ENCODE data around the gene C1RL. TPM values are rescaled to one million over a fixed set of nuclear protein-coding genes. Genes with fewer than 3 reads are reported as not detected.

C1RL gene, protein sequence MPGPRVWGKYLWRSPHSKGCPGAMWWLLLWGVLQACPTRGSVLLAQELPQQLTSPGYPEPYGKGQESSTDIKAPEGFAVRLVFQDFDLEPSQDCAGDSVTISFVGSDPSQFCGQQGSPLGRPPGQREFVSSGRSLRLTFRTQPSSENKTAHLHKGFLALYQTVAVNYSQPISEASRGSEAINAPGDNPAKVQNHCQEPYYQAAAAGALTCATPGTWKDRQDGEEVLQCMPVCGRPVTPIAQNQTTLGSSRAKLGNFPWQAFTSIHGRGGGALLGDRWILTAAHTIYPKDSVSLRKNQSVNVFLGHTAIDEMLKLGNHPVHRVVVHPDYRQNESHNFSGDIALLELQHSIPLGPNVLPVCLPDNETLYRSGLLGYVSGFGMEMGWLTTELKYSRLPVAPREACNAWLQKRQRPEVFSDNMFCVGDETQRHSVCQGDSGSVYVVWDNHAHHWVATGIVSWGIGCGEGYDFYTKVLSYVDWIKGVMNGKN
- 100 to 1,000 TPM in 1 of 4 donors, 10 to 100 TPM in 3; 64.8 to 159 (median 88.2) TPM for total RNA-seq

DNA sequence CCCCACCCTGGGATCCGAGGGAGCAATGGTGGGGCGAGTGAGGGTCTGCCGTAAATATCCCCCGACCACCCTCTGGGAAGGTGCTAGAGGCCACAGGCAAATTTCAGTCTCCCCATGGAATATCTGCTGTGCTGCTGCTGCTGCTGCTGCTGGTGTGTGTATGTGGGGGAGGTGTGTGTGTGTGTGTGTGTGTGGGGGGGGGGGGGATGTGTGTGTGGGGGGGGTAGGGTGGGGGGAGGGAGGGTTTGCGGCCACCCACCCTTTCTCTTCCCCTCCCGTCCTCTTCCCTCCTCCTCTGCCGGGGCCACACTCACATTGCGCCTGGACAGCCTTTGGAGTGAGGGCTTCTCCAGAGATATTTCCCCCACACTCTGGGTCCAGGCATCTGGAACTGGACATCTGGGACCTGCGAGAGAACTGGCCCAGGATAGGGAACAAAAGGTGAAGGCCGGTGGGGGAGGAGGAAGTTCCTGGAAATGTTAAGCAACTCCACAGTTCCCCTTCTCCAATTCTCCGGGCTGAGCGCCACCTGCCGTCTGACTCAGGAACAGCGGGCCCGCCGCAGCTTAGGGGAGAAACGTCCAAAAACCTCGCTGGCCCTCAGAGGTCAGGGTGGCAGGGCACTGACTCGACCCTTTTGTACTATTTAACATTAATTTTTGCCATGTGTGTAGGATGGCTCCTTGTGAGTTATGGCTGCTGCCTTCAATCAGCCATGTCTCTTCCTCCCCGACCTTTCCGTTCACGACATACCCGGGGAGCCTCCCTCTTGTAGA lies at the start of gene C1RL:
TSS of gene C1RL (minus strand) at position 419 of the 776 bp plus-strand sequence. CDS start at position 385, 34 bp downstream.
- Histone ChIP-seq H3K4me3 (peak within 1 kb of the TSS; percentile 57 to 82 (median 68)), H3K27ac (replicated peaks in 1 of 4) (peak within 1 kb of the TSS; percentile 91 to 96 (median 94)), H3K36me3 (peaks cover 0 to 6% (median 5%) of the 10 kb centered on the region in 4 donors), H3K27me3 (no peaks in the 10 kb centered on the region), H3K9me3 (no peaks in the 10 kb centered on the region), H3K4me1 (peaks cover 17 to 70% (median 57%) of the 10 kb centered on the region in 4 donors)
- TF ChIP-seq, protein P1, sequence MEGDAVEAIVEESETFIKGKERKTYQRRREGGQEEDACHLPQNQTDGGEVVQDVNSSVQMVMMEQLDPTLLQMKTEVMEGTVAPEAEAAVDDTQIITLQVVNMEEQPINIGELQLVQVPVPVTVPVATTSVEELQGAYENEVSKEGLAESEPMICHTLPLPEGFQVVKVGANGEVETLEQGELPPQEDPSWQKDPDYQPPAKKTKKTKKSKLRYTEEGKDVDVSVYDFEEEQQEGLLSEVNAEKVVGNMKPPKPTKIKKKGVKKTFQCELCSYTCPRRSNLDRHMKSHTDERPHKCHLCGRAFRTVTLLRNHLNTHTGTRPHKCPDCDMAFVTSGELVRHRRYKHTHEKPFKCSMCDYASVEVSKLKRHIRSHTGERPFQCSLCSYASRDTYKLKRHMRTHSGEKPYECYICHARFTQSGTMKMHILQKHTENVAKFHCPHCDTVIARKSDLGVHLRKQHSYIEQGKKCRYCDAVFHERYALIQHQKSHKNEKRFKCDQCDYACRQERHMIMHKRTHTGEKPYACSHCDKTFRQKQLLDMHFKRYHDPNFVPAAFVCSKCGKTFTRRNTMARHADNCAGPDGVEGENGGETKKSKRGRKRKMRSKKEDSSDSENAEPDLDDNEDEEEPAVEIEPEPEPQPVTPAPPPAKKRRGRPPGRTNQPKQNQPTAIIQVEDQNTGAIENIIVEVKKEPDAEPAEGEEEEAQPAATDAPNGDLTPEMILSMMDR (IDR thresholded peaks at IDR 0.05): peak; percentile 98 to 100 (median 99)
- TF ChIP-seq POLR2A (IDR thresholded peaks at IDR 0.05; ENCODE audit: low read depth) (peak; percentile 67), EP300 (IDR thresholded peaks at IDR 0.05) (peak; percentile 84), POLR2AphosphoS5 (IDR thresholded peaks at IDR 0.05) (peak; percentile 88)
- WGBS: 26% methylated on average over 14 of the region's 23 CpGs
- peak; percentile 99 for DNase-seq (ENCODE audit: extremely low spot score)
- intact Hi-C loops (cut with DNase I): loop anchor here (1.0 to 2.0 kb wide), 2 partner anchors 16 to 49 kb away; partner anchors contain the start of genes C1R and C1S

DNA sequence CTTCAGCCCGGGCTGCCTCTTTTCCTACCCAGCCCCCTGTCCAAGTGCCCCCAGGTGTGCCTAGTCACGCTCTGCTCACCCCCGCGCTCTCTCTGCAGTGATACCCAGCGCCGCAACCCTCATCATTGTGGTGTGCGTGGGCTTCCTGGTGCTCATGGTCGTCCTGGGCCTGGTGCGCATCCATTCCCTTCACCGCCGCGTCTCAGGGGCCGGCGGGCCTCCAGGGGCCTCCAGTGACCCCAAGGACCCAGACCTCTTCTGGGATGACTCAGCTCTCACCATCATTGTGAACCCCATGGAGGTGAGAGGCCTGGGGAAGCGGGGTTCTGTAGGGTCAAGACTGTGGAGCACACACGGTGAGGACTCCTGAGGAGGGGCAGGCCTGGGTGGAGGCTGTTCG lies 48.4 kb upstream of the C1RL start:
- Histone ChIP-seq H3K4me3 (no peak overlapping the region), H3K27ac (replicated peaks in 1 of 4) (no peak overlapping the region), H3K36me3 (peaks cover 0 to 61% (median 24%) of the 10 kb centered on the region in 4 donors), H3K27me3 (peaks cover 0 to 6% (median 0%) of the 10 kb centered on the region in 4 donors), H3K9me3 (no peaks in the 10 kb centered on the region), H3K4me1 (peaks cover 0 to 2% (median 0%) of the 10 kb centered on the region in 4 donors)
- no peak for DNase-seq (ENCODE audit: extremely low spot score)
- intact Hi-C loops (cut with DNase I): no loop called here
- TF ChIP-seq POLR2A (IDR thresholded peaks at IDR 0.05; ENCODE audit: low read depth): no peak
- TF ChIP-seq, protein P1 (IDR thresholded peaks at IDR 0.05): no peak
- no peak for TF ChIP-seq POLR2AphosphoS5 (IDR thresholded peaks at IDR 0.05)
- no peak for TF ChIP-seq EP300 (IDR thresholded peaks at IDR 0.05)
- 94% methylated on average over 17 of the region's 17 CpGs for WGBS

DNA sequence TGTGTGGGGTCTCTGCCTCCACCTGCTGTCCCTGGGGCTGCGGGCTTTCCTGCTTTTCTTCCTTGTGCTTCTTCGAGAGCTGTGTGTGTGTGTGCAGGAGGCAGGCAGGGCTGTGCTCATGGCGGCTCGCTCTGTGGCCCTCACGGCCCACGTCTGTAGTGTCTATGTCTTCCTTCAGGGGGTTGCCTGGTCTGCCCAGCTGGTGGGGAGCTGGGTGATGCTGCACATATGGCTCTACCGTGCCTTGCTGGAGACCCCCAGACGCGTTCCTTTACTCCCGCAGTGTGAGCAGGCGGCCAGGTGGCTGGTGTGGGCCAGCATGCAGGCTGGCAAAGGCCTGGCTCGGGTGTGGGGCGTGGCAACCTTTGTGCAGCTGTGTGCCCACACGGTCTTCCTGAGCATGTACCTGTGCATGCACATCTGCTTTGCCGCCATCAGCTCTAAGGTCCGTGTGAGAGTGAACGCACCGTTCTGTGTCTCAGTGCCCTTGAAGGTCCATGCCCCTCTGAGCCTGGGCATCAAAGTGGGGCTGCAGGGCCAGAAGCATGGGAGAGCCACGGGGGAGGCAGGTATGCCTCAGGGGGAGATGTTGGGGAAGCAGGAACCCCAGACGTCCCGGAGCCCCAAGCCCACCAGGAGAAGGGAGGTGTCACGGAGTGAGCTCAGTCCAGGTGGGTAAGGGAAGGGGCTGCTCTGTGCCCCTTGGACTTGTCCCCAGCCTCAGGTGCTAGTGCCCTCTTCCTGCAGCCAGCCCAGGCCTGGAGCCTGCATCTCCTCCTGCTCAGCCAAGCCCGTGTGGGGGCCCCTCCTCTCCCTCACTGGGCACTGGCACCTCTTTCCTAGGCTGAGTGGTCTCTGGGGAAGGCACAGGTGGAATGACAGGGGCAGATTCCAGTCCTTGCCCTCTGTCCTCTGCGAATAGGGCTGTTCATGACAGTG lies 47.5 kb upstream of the C1RL start:
- intact Hi-C loops (cut with DNase I): no loop called here
- Histone ChIP-seq H3K4me1 (no peaks in the 10 kb centered on the region), H3K36me3 (peaks cover 0 to 64% (median 25%) of the 10 kb centered on the region in 4 donors), H3K4me3 (no peak overlapping the region), H3K27ac (replicated peaks in 1 of 4) (no peak overlapping the region), H3K27me3 (no peaks in the 10 kb centered on the region), H3K9me3 (no peaks in the 10 kb centered on the region)
- WGBS: 84% methylated on average over 1 of the region's 24 CpGs
- DNase-seq (ENCODE audit: extremely low spot score): no peak
- TF ChIP-seq POLR2AphosphoS5 (IDR thresholded peaks at IDR 0.05): no peak
- no peak for TF ChIP-seq EP300 (IDR thresholded peaks at IDR 0.05)
- TF ChIP-seq, protein P1 (IDR thresholded peaks at IDR 0.05): no peak
- no peak for TF ChIP-seq POLR2A (IDR thresholded peaks at IDR 0.05; ENCODE audit: low read depth)

DNA sequence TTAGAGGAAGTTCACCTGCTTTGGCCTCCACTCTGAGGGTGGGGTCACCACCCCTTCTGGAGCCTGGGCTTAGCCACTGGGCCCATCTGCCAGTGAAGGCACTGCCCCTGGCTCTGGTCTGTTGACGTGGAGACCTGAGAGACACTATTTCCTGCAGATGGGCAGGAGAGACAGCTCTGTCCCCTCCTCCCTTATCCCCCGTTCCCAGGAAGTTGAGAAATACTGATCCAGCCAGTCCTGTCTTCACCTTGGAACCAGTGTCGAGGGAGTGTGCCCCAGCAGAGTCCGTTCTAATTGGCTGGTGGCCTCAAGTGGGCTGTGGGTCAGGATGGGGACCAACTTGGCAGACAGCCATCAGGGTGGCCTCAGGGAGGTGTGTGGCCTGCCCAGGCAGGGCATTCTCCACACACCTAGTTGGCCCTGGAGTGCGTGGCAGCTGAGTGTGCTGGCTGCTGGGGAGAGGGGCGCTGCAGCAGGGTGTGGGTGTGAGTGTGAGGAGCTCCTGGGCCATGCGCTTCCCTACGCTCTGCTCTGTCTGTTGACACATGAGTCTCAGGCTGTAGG lies 46.5 kb upstream of the C1RL start:
- Histone ChIP-seq H3K9me3 (no peaks in the 10 kb centered on the region), H3K27me3 (no peaks in the 10 kb centered on the region), H3K36me3 (peaks cover 0 to 74% (median 30%) of the 10 kb centered on the region in 4 donors), H3K4me1 (no peaks in the 10 kb centered on the region), H3K27ac (replicated peaks in 1 of 4) (no peak overlapping the region), H3K4me3 (no peak overlapping the region)
- TF ChIP-seq, protein P1 (IDR thresholded peaks at IDR 0.05): no peak
- TF ChIP-seq POLR2A (IDR thresholded peaks at IDR 0.05; ENCODE audit: low read depth): no peak
- TF ChIP-seq POLR2AphosphoS5 (IDR thresholded peaks at IDR 0.05): no peak
- no peak for TF ChIP-seq EP300 (IDR thresholded peaks at IDR 0.05)
- no peak for DNase-seq (ENCODE audit: extremely low spot score)
- intact Hi-C loops (cut with DNase I): no loop called here
- WGBS: 78% methylated on average over 8 of the region's 8 CpGs

Measured in esophagus muscularis mucosa (tissue), 4 donors.